ENCODE data around the gene HPGD.

GRCh38 chr4:174538123-174538875 is 16.0 kb upstream of the HPGD start:
- TF ChIP-seq CTCF (IDR thresholded peaks at IDR 0.05): no peak
- no peak for TF ChIP-seq POLR2A (IDR thresholded peaks at IDR 0.05)

Measured in esophagus squamous epithelium (tissue), 4 donors.